Measurements from ENCODE around the gene GGTLC2.

DNA sequence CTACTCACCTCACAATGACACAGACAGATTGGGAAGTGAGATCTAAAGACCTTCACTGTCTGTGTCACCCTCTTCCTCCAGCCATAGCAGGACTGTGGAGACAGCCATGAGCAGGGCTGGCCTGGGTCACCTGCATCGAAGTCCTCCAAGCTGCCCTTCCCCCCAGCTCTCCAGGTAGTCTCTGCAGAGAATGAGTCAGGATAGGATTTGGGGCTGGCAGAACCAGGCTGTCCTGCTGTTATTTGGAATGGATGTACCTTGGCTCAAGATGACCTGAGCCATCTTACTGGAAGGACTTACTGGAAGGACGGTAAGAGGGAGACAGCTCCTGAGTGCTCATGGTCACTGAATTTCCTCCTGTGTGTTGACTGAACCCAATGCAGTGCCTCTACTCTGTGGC is 29.2 kb downstream of the GGTLC2 start:
- TF ChIP-seq, protein P1, sequence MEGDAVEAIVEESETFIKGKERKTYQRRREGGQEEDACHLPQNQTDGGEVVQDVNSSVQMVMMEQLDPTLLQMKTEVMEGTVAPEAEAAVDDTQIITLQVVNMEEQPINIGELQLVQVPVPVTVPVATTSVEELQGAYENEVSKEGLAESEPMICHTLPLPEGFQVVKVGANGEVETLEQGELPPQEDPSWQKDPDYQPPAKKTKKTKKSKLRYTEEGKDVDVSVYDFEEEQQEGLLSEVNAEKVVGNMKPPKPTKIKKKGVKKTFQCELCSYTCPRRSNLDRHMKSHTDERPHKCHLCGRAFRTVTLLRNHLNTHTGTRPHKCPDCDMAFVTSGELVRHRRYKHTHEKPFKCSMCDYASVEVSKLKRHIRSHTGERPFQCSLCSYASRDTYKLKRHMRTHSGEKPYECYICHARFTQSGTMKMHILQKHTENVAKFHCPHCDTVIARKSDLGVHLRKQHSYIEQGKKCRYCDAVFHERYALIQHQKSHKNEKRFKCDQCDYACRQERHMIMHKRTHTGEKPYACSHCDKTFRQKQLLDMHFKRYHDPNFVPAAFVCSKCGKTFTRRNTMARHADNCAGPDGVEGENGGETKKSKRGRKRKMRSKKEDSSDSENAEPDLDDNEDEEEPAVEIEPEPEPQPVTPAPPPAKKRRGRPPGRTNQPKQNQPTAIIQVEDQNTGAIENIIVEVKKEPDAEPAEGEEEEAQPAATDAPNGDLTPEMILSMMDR (conservative IDR thresholded peaks at IDR 0.05; ENCODE audit: low read depth, low read length): no peak
- no peak for TF ChIP-seq EZH2 (IDR thresholded peaks at IDR 0.05; ENCODE audit: borderline replicate concordance, low read depth, low read length, poor library complexity, severe bottlenecking)

Data from A673 (cell line).